Hepatocyte (in vitro differentiated cells): ENCODE results near the gene OR2A2.

Experiments used
- CTCF ChIP-seq: fragments of 200-600 bp; sonication (generic); IDR thresholded peaks from 2 replicates; pipeline ENCODE4 v1.5.1; 2016; ENCODE audit warnings: antibody characterized with exemption, mild to moderate bottlenecking; ENCODE audit not compliant: poor library complexity
- EZH2 ChIP-seq: fragments of 200-600 bp; sonication (generic); IDR thresholded peaks from 2 replicates; pipeline ENCODE4 v1.6.1; 2016; ENCODE audit warnings: antibody characterized with exemption, mild to moderate bottlenecking, borderline replicate concordance

GRCh38 chr7:144122876-144123275, 13.5 kb downstream of the OR2A2 start, which contains the start of gene OR2A14:
- TF ChIP-seq CTCF = no peak
- no peak for TF ChIP-seq EZH2
